HCT116 (cell line): ENCODE results near the gene SNTB2. TPM values are rescaled to one million over a fixed set of nuclear protein-coding genes. Genes with fewer than 3 reads are reported as not detected.

Source experiments
- ATAC-seq: fragments of 200-7000 bp; cut with Tn5 transposase; 2 replicates; pipeline ENCODE4 v1.9.1; 2020; ENCODE audit warnings: mild to moderate bottlenecking, moderate library complexity
- BruUV-seq: library from RNA; stranded (reverse); fragments of 400-500 nt; replicated peaks from 2 replicates; lab custom pipeline; 2021; lab: Mats Ljungman, UMichigan
- CTCF ChIA-PET: fragments of 300-600 bp; sonication (Branson Sonifier 250); formaldehyde crosslinking; loops from one replicate; lab custom pipeline; 2021; ENCODE audit warnings: antibody characterized with exemption; lab: Charles Lee
- POLR2A ChIA-PET: fragments of 300-600, 350-600 bp; sonication (Branson Sonifier 250); formaldehyde crosslinking; loops from one replicate; lab custom pipeline; 2021; ENCODE audit warnings: antibody characterized with exemption; lab: Charles Lee
- RAD21 ChIA-PET, 2 experiments: fragments of 300-600 bp; sonication (Branson Sonifier 250); formaldehyde crosslinking; loops; one replicate each; lab custom pipeline; 2023; ENCODE audit warnings: low total read pairs in 2 of 2; ENCODE audit not compliant: uncharacterized antibody in 2 of 2, unreplicated experiment in 2 of 2, low non-redundant PET in 1 of 2; lab: Charles Lee
- DNase-seq: peaks from one replicate; pipeline ENCODE4 v3.0.0-alpha.2; 2010; ENCODE audit warnings: low read depth, low spot score
- H2AFZ ChIP-seq: fragments of 200-600 bp; shearing (Covaris generic), sonication (generic); 2 replicates; pipeline ENCODE4 v1.6.1; 2017; ENCODE audit warnings: low read depth, mixed run types, mixed read lengths, antibody characterized with exemption, low read length; ENCODE audit not compliant: poor library complexity, severe bottlenecking
- H3K27ac ChIP-seq: 2 replicates; pipeline ENCODE4 v1.5.1; 2012; ENCODE audit warnings: low read depth, low read length
- H3K27me3 ChIP-seq: fragments of 200-600 bp; sonication (generic); 2 replicates; pipeline ENCODE4 v1.6.1; 2016; ENCODE audit warnings: mixed run types, low read length, mixed read lengths; ENCODE audit not compliant: insufficient read depth
- H3K36me3 ChIP-seq, 2 experiments: fragments of 200-500 bp in 1 of 2; fragments of 200-600 bp in 1 of 2; sonication (Bioruptor generic) in 1 of 2; sonication (generic) in 1 of 2; 2 replicates each; pipeline versions ENCODE4 v1.5.1 to v1.6.1; 2014 to 2016; ENCODE audit warnings: low read length in 2 of 2, inconsistent platforms in 1 of 2, mixed read lengths in 1 of 2, mixed run types in 1 of 2; ENCODE audit not compliant: insufficient read depth in 2 of 2, control insufficient read depth in 1 of 2
- H3K4me1 ChIP-seq, 2 experiments: fragments of 200-600 bp in 1 of 2; sonication (generic) in 1 of 2; 2 replicates each; pipeline versions ENCODE4 v1.5.1 to v1.6.1; 2012 to 2017; ENCODE audit warnings: low read length in 2 of 2, inconsistent platforms in 1 of 2, mild to moderate bottlenecking in 1 of 2, mixed read lengths in 1 of 2, mixed run types in 1 of 2, moderate library complexity in 1 of 2; ENCODE audit not compliant: insufficient read depth in 2 of 2, control insufficient read depth in 1 of 2
- H3K4me2 ChIP-seq: fragments of 200-600 bp; sonication (generic); 2 replicates; pipeline ENCODE4 v1.6.1; 2017; ENCODE audit warnings: mixed run types, low read length, mixed read lengths
- H3K4me3 ChIP-seq, 2 experiments: fragments of 200-600 bp in 1 of 2; sonication (generic) in 1 of 2; replicated peaks in 1 of 2; 2 replicates each; pipeline ENCODE4 v1.5.1; 2011 to 2016; ENCODE audit warnings: low read length in 2 of 2, control low read depth in 1 of 2, low read depth in 1 of 2, mild to moderate bottlenecking in 1 of 2, mixed read lengths in 1 of 2, mixed run types in 1 of 2
- H3K79me2 ChIP-seq: fragments of 200-600 bp; sonication (generic); 2 replicates; pipeline ENCODE4 v1.6.1; 2017; ENCODE audit warnings: mild to moderate bottlenecking, mixed run types, low read length, moderate library complexity, mixed read lengths; ENCODE audit not compliant: insufficient read depth
- H3K9ac ChIP-seq: fragments of 200-600 bp; sonication (generic); 2 replicates; pipeline ENCODE4 v1.6.1; 2016; ENCODE audit warnings: low read length, mixed read lengths
- H3K9me2 ChIP-seq: fragments of 200-600 bp; sonication (generic), shearing (Covaris generic); 2 replicates; pipeline ENCODE4 v1.6.1; 2017; ENCODE audit warnings: mixed run types, mild to moderate bottlenecking, moderate library complexity; ENCODE audit not compliant: insufficient read depth
- H3K9me3 ChIP-seq, 2 experiments: fragments of 200-500 bp in 1 of 2; fragments of 200-600 bp in 1 of 2; sonication (Bioruptor generic) in 1 of 2; sonication (generic) in 1 of 2; 2 replicates each; pipeline ENCODE4 v1.6.1; 2014 to 2017; ENCODE audit warnings: low read length in 2 of 2, mixed read lengths in 2 of 2, inconsistent platforms in 1 of 2, low read depth in 1 of 2, mild to moderate bottlenecking in 1 of 2, mixed run types in 1 of 2, moderate library complexity in 1 of 2; ENCODE audit not compliant: control insufficient read depth in 1 of 2, insufficient read depth in 1 of 2
- H4K20me1 ChIP-seq: fragments of 200-600 bp; sonication (generic), shearing (Covaris generic); 2 replicates; pipeline ENCODE4 v1.6.1; 2017; ENCODE audit warnings: mixed run types, mild to moderate bottlenecking, moderate library complexity; ENCODE audit not compliant: insufficient read depth
- CBX3 ChIP-seq: IDR thresholded peaks from 2 replicates; pipeline ENCODE4 v1.6.1; 2012; ENCODE audit warnings: low read depth
- CEBPB ChIP-seq: IDR thresholded peaks from 2 replicates; pipeline ENCODE4 v1.6.1; 2012; ENCODE audit warnings: low read depth
- EGR1 ChIP-seq: IDR thresholded peaks from 2 replicates; pipeline ENCODE4 v1.6.1; 2012; ENCODE audit warnings: low read depth
- ELF1 ChIP-seq: IDR thresholded peaks from 2 replicates; pipeline ENCODE4 v1.6.1; 2012; ENCODE audit warnings: low read depth, borderline replicate concordance
- JUND ChIP-seq: IDR thresholded peaks from 2 replicates; pipeline ENCODE4 v1.6.1; 2012
- MAX ChIP-seq: IDR thresholded peaks from 2 replicates; pipeline ENCODE4 v1.6.1; 2012
- POLR2AphosphoS5 ChIP-seq: IDR thresholded peaks from 2 replicates; pipeline ENCODE4 v1.6.1; 2011; ENCODE audit warnings: mild to moderate bottlenecking, low read depth, low read length, moderate library complexity
- SIN3A ChIP-seq: IDR thresholded peaks from 2 replicates; pipeline ENCODE4 v1.6.1; 2012; ENCODE audit warnings: low read depth
- YY1 ChIP-seq: IDR thresholded peaks from 2 replicates; pipeline ENCODE4 v1.6.1; 2011; ENCODE audit warnings: low read length, low read depth, moderate library complexity, mild to moderate bottlenecking; ENCODE audit not compliant: insufficient replicate concordance; ENCODE audit errors: extremely low read depth
- ZNF274 ChIP-seq: fragments of 200-500 bp; sonication (Bioruptor generic); IDR thresholded peaks from 2 replicates; pipeline ENCODE4 v1.6.1; 2014; ENCODE audit warnings: mild to moderate bottlenecking, low read depth, low read length, inconsistent platforms
- intact Hi-C: fragments of 100-400 bp; cut with micrococcal nuclease; formaldehyde crosslinking; loops from 2 replicates; pipeline ENCODE4 v1.10.0; 2022
- total RNA-seq: library from RNA; stranded (reverse); gene quantifications from one replicate; pipeline ENCODE4 v1.2.1, GENCODE V29; 2021; ENCODE audit not compliant: unreplicated experiment
- TF ChIP-seq, protein P1 (sequence below), 3 experiments: fragments of 200-600 bp in 1 of 3; sonication (generic) in 1 of 3; IDR thresholded peaks in 2 of 3; conservative IDR thresholded peaks in 1 of 3; 2 replicates each; pipeline ENCODE4 v1.5.1; 2012 to 2017; ENCODE audit warnings: low read depth in 2 of 3, low read length in 2 of 3, antibody characterized with exemption in 1 of 3, borderline replicate concordance in 1 of 3, control low read depth in 1 of 3, mild to moderate bottlenecking in 1 of 3, mixed read lengths in 1 of 3, mixed run types in 1 of 3, moderate library complexity in 1 of 3; ENCODE audit not compliant: insufficient read depth in 1 of 3
- TF ChIP-seq, protein P2 (sequence below): IDR thresholded peaks from 2 replicates; pipeline ENCODE4 v1.6.1; 2011; ENCODE audit warnings: mild to moderate bottlenecking, low read length, moderate library complexity; ENCODE audit not compliant: insufficient replicate concordance; ENCODE audit errors: extremely low read depth
- TF ChIP-seq, protein P3 (sequence below): IDR thresholded peaks from 2 replicates; pipeline ENCODE4 v1.6.1; 2012

The SNTB2 gene
- total RNA-seq, 1 experiment from 2014 or later: 38.1 TPM

- ATAC-seq: no peak
Measured at GRCh38 chr16:69195369-69196029, 8.5 kb downstream of the SNTB2 start.

More at GRCh38 chr16:69195369-69196029, 8.5 kb downstream of the SNTB2 start:
- Histone ChIP-seq H3K27me3 (no peaks in the 10 kb centered on the region), H3K79me2 (peaks cover 84% of the 10 kb centered on the region), H3K4me1 (no peaks in the 10 kb centered on the region)
- TF ChIP-seq CEBPB (no peak), SIN3A (no peak), JUND (no peak), CBX3 (no peak), YY1 (no peak), POLR2AphosphoS5 (no peak), EGR1 (no peak), MAX (no peak), ZNF274 (no peak), ELF1 (no peak)
- TF ChIP-seq, protein P1, sequence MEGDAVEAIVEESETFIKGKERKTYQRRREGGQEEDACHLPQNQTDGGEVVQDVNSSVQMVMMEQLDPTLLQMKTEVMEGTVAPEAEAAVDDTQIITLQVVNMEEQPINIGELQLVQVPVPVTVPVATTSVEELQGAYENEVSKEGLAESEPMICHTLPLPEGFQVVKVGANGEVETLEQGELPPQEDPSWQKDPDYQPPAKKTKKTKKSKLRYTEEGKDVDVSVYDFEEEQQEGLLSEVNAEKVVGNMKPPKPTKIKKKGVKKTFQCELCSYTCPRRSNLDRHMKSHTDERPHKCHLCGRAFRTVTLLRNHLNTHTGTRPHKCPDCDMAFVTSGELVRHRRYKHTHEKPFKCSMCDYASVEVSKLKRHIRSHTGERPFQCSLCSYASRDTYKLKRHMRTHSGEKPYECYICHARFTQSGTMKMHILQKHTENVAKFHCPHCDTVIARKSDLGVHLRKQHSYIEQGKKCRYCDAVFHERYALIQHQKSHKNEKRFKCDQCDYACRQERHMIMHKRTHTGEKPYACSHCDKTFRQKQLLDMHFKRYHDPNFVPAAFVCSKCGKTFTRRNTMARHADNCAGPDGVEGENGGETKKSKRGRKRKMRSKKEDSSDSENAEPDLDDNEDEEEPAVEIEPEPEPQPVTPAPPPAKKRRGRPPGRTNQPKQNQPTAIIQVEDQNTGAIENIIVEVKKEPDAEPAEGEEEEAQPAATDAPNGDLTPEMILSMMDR (IDR thresholded peaks at IDR 0.05 in 2 of 3, conservative IDR thresholded peaks at IDR 0.05 in 1 of 3; ENCODE audit: borderline replicate concordance in 1 of 3, insufficient read depth in 1 of 3, low read depth in 2 of 3, low read length in 2 of 3): no peak
- TF ChIP-seq, protein P2, sequence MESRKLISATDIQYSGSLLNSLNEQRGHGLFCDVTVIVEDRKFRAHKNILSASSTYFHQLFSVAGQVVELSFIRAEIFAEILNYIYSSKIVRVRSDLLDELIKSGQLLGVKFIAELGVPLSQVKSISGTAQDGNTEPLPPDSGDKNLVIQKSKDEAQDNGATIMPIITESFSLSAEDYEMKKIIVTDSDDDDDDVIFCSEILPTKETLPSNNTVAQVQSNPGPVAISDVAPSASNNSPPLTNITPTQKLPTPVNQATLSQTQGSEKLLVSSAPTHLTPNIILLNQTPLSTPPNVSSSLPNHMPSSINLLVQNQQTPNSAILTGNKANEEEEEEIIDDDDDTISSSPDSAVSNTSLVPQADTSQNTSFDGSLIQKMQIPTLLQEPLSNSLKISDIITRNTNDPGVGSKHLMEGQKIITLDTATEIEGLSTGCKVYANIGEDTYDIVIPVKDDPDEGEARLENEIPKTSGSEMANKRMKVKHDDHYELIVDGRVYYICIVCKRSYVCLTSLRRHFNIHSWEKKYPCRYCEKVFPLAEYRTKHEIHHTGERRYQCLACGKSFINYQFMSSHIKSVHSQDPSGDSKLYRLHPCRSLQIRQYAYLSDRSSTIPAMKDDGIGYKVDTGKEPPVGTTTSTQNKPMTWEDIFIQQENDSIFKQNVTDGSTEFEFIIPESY: no peak
- TF ChIP-seq, protein P3, sequence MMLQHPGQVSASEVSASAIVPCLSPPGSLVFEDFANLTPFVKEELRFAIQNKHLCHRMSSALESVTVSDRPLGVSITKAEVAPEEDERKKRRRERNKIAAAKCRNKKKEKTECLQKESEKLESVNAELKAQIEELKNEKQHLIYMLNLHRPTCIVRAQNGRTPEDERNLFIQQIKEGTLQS: no peak
- TF ChIP-seq, all 23 proteins: peak for 0
- Histone ChIP-seq H3K9me3 (no peaks in the 10 kb centered on the region), H3K9ac (no peak overlapping the region), H3K4me2 (no peak overlapping the region), H3K36me3 (no peaks in the 10 kb centered on the region), H3K4me3 (no peak overlapping the region), H4K20me1 (no peaks in the 10 kb centered on the region), H3K9me2 (no peaks in the 10 kb centered on the region), H2AFZ (no peak overlapping the region), H3K27ac (no peak overlapping the region)
- BruUV-seq: no TSS peak
- CTCF ChIA-PET: no interaction called here
- POLR2A ChIA-PET: interaction anchor here (0.6 kb wide), 1 partner anchor 21 kb away, joined by 5 read pairs; no protein-coding TSS in a partner anchor
- intact Hi-C loops: loop anchor here (10.0 kb wide), 1 partner anchor 79 kb away; no protein-coding TSS in a partner anchor
- no peak for DNase-seq
- RAD21 ChIA-PET: no interaction called here
